Fibroblast of pulmonary artery (primary cell): Measurements from ENCODE around the gene SPG11.
"Not testable (repeated sequence)": the region's sequence is repeated elsewhere in the genome, so short reads cannot be mapped to it uniquely, and the experiment has no call there.

ENCODE experiments used
- DNase-seq: peaks from one replicate; pipeline ENCODE4 v3.0.0-alpha.2; 2010; ENCODE audit warnings: low read depth
- H3K4me3 ChIP-seq: replicated peaks from 2 replicates; pipeline ENCODE4 v1.5.1; 2011; ENCODE audit warnings: low read depth, mild to moderate bottlenecking, control low read depth, low read length, moderate library complexity
- CTCF ChIP-seq: IDR thresholded peaks from 2 replicates; pipeline ENCODE4 v1.5.1; 2011; ENCODE audit warnings: mild to moderate bottlenecking, control low read depth, low read length, inconsistent platforms; ENCODE audit errors: missing control alignments

Gene SPG11

GRCh38 chr15:44566155-44566540, 97.3 kb downstream of the SPG11 start:
- no peak overlapping the region for H3K4me3 ChIP-seq
- DNase-seq = no peak
- TF ChIP-seq CTCF = no peak

GRCh38 chr15:44565387-44566154, 97.9 kb downstream of the SPG11 start:
- TF ChIP-seq CTCF = no peak
- no peak overlapping the region for H3K4me3 ChIP-seq
- DNase-seq = no peak

GRCh38 chr15:44560926-44561325, 102.5 kb downstream of the SPG11 start:
- DNase-seq, H3K4me3 ChIP-seq: not testable (repeated sequence)

GRCh38 chr15:44554934-44555723, 108.3 kb downstream of the SPG11 start:
- DNase-seq = no peak
- no peak overlapping the region for H3K4me3 ChIP-seq
- no peak for TF ChIP-seq CTCF

- DNase-seq = no peak
- H3K4me3 ChIP-seq = no peak overlapping the region
- TF ChIP-seq CTCF = no peak
Observed at GRCh38 chr15:44550734-44551133, 112.7 kb downstream of the SPG11 start.

GRCh38 chr15:44550256-44550655, 113.2 kb downstream of the SPG11 start:
- no peak overlapping the region for H3K4me3 ChIP-seq
- peak; percentile 67 for DNase-seq
- TF ChIP-seq CTCF = peak; percentile 41

- not testable (repeated sequence) for DNase-seq
Observed at GRCh38 chr15:44549152-44549551, 114.3 kb downstream of the SPG11 start.

More at GRCh38 chr15:44549152-44549551, 114.3 kb downstream of the SPG11 start:
- not testable (repeated sequence) for H3K4me3 ChIP-seq
